GM19395 (cell line): ENCODE results near the gene COL5A1.
"Not testable (repeated sequence)": the region's sequence is repeated elsewhere in the genome, so short reads cannot be mapped to it uniquely, and the experiment has no call there.

Source experiments
- ATAC-seq: cut with Tn5 transposase; IDR thresholded peaks from one replicate; pipeline ENCODE4 v1.9.1; 2021; ENCODE audit warnings: mild to moderate bottlenecking, moderate library complexity; ENCODE audit not compliant: unreplicated experiment

The COL5A1 gene

GRCh38 chr9:134690301-134690751, 48.7 kb downstream of the COL5A1 start:
- no peak for ATAC-seq

GRCh38 chr9:134690946-134691694, 49.5 kb downstream of the COL5A1 start:
- ATAC-seq: no peak

GRCh38 chr9:134691695-134692572, 50.3 kb downstream of the COL5A1 start:
- no peak for ATAC-seq

- no peak for ATAC-seq
Measured at GRCh38 chr9:134692573-134692860, 50.9 kb downstream of the COL5A1 start.

GRCh38 chr9:134693011-134693410, 51.4 kb downstream of the COL5A1 start:
- ATAC-seq: no peak

- no peak for ATAC-seq
Measured at GRCh38 chr9:134693641-134694367, 52.2 kb downstream of the COL5A1 start.

GRCh38 chr9:134694368-134694665, 52.7 kb downstream of the COL5A1 start:
- ATAC-seq: no peak

GRCh38 chr9:134694714-134695113, 53.1 kb downstream of the COL5A1 start:
- no peak for ATAC-seq

- no peak for ATAC-seq
Measured at GRCh38 chr9:134695144-134695543, 53.5 kb downstream of the COL5A1 start.

- no peak for ATAC-seq
Measured at GRCh38 chr9:134696433-134696832, 54.8 kb downstream of the COL5A1 start.

- ATAC-seq: no peak
Measured at GRCh38 chr9:134698111-134698510, 56.5 kb downstream of the COL5A1 start.

GRCh38 chr9:134698587-134699342, 57.2 kb downstream of the COL5A1 start:
- ATAC-seq: no peak

- no peak for ATAC-seq
Measured at GRCh38 chr9:134699343-134699740, 57.7 kb downstream of the COL5A1 start.

- ATAC-seq: no peak
Measured at GRCh38 chr9:134700636-134701350, 59.2 kb downstream of the COL5A1 start.

GRCh38 chr9:134701581-134702259, 60.1 kb downstream of the COL5A1 start:
- no peak for ATAC-seq

GRCh38 chr9:134702291-134702690, 60.7 kb downstream of the COL5A1 start:
- ATAC-seq: no peak

GRCh38 chr9:134703730-134704114, 62.1 kb downstream of the COL5A1 start:
- ATAC-seq: not testable (repeated sequence)

GRCh38 chr9:134704498-134704897, 62.9 kb downstream of the COL5A1 start:
- no peak for ATAC-seq

GRCh38 chr9:134705786-134706185, 64.2 kb downstream of the COL5A1 start:
- ATAC-seq: no peak

GRCh38 chr9:134706522-134706921, 64.9 kb downstream of the COL5A1 start:
- ATAC-seq: no peak
